ENCODE data around the gene HOPX.

DNA sequence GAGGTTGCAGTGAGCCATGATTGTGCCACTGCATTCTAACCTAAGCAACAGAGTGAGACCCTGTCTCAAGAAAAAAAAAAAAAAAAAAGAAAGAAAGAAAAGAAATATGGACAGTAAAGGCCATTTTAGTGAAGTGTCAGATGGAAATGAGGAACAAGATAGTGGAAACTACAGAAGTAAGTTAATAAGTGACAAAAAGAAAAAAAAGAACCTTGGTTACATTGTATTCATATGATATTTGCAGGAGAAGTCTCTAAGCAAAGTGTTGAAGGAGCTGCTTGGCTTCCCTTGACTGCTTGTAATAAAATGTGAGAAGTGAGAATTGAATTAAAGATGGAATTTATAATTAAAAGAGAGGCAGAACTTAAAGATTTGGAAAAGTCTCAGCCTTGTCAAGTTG is 73.2 kb downstream of the HOPX start:
- TF ChIP-seq, protein P1, sequence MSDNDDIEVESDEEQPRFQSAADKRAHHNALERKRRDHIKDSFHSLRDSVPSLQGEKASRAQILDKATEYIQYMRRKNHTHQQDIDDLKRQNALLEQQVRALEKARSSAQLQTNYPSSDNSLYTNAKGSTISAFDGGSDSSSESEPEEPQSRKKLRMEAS (IDR thresholded peaks at IDR 0.05; ENCODE audit: low read depth, low read length), result no peak
- no peak for TF ChIP-seq POLR2A (IDR thresholded peaks at IDR 0.05; ENCODE audit: extremely low read depth, insufficient read length)

All from NB4 (cell line).